Psoas muscle (tissue), 8 donors: Measurements from ENCODE around the gene CDNF. TPM values are rescaled to one million over a fixed set of nuclear protein-coding genes. Genes with fewer than 3 reads are reported as not detected.
A peak's percentile ranks its signal among the peaks of the same experiment; 100 is the strongest.

Experiments used
- ATAC-seq, 4 donors: fragments of 200-7000 bp; cut with Tn5 transposase; one replicate each; pipeline ENCODE4 v1.9.1; 2020; ENCODE audit warnings: moderate library complexity in 3 of 4, mild to moderate bottlenecking in 2 of 4
- DNase-seq, 2 donors: peaks; one replicate each; pipeline ENCODE4 v3.0.0-alpha.2; 2020
- H3K27ac ChIP-seq: fragments of 200-600 bp; one replicate; pipeline ENCODE4 v1.8.0; 2022
- H3K27me3 ChIP-seq, 3 donors: fragments of 200-600 bp in 1 of 3; one replicate each; pipeline versions ENCODE4 v1.6.1 to v1.8.0; 2013 to 2022; ENCODE audit warnings: low read length in 2 of 3, mild to moderate bottlenecking in 2 of 3, moderate library complexity in 1 of 3; ENCODE audit not compliant: insufficient read depth in 3 of 3
- H3K36me3 ChIP-seq, 2 donors: fragments of 200-600 bp in 1 of 2; one replicate each; pipeline versions ENCODE4 v1.6.1 to v1.8.0; 2013 to 2022; ENCODE audit warnings: low read depth in 1 of 2, mild to moderate bottlenecking in 1 of 2, moderate library complexity in 1 of 2; ENCODE audit not compliant: insufficient read depth in 1 of 2
- H3K4me1 ChIP-seq: fragments of 200-600 bp; one replicate; pipeline ENCODE4 v1.8.0; 2022
- H3K4me3 ChIP-seq: fragments of 200-600 bp; one replicate; pipeline ENCODE4 v1.8.0; 2022; ENCODE audit warnings: mild to moderate bottlenecking
- H3K9me3 ChIP-seq: fragments of 200-600 bp; one replicate; pipeline ENCODE4 v1.8.0; 2022
- WGBS, 3 donors: extraction: QIAGEN DNeasy Blood & Tissue Kit; methylation state at CpG; one replicate each; pipeline versions ENCODE4 v1.1.6 to v1.1.7; 2013; 5-methylcytosine and 5-hydroxymethylcytosine counted together
- intact Hi-C, 2 donors: fragments of 100-400 bp; cut with DNase I; formaldehyde crosslinking; loops; one replicate each; pipeline versions ENCODE4 v1.11.0 to v1.14.2; 2022
- polyA plus RNA-seq, 3 donors: library from polyadenylated mRNA; stranded (reverse); fragments of 200-250 nt; gene quantifications; one replicate each; pipeline ENCODE4 v1.2.3, GENCODE V29; 2013
- total RNA-seq, 4 donors: library from RNA; stranded (reverse); fragmentation: NEBNext Ultra II Directional in 2 of 4; extraction: Animal tissue kit (Norgen Biotek cat#: 25700) in 2 of 4; gene quantifications; one replicate each; pipeline versions ENCODE4 v1.2.1 to v1.2.4, GENCODE V29; 2021 to 2023
- TF ChIP-seq, protein P1 (sequence below): fragments of 200-600 bp; IDR thresholded peaks from one replicate; pipeline ENCODE4 v1.8.0; 2022; ENCODE audit warnings: antibody characterized with exemption
- donor health status: healthy with polysubstance abuse.
- donor health status: DM: no; HTN: no; CAD: no; lungs with moderate emphysema.
- donor health status: Bipolar disorder and iron deficiency.
- donor health status: healthy.
- donor health status: DM: yes; HTN: yes; CAD: no.
- donor health status: DM: no; HTN: no; CAD: no.
- donor health status: DM: no; HTN: no; CAD: no.
- donor health status: DM: yes; HTN: yes; CAD: no.

Gene CDNF
- total and polyA plus RNA-seq, 7 donors = 4.9 to 23.5 (median 17.4) TPM

DNA sequence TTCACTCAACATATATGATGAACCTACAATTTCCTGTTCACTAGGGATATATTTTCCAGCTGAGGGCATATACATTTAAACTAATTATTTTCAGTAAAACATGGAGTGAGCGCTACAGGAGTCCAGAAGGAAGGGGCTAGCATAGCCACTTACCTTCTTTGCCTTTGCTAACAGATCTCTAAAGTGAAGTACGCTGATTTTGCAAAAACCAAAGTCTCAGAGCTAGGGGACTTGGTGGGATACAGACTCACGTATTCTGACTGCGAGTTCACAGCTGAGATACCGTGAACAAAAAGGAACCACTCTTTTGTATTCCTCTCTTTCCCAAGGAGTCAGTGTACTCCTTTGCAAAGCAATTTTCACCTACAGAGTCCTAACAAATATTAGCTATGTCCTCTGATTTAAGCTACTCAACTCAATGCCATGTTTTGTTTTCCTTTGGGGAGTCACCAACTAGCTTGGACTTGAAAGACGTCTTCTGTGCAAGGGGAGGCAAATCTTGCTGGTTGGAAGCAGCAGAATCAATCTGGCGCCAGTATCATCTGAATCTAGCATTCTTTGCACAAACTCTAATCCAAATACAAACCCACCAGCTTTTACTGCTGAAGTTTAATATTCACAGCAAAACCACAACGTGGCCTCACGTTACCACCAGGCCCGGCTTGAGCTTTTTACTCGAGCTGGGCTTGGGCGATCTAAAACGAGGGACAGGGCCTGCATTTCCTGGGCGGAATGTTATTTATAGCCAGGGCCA is 657 bp downstream of the CDNF start:
- Histone ChIP-seq H3K27me3 (no peaks in the 10 kb centered on the region), H3K27ac (peak overlapping the region; percentile 97), H3K4me1 (peaks cover 18% of the 10 kb centered on the region), H3K36me3 (peaks cover 7 to 47% of the 10 kb centered on the region in 2 donors), H3K4me3 (peak overlapping the region; percentile 79), H3K9me3 (no peaks in the 10 kb centered on the region)
- TF ChIP-seq, protein P1, sequence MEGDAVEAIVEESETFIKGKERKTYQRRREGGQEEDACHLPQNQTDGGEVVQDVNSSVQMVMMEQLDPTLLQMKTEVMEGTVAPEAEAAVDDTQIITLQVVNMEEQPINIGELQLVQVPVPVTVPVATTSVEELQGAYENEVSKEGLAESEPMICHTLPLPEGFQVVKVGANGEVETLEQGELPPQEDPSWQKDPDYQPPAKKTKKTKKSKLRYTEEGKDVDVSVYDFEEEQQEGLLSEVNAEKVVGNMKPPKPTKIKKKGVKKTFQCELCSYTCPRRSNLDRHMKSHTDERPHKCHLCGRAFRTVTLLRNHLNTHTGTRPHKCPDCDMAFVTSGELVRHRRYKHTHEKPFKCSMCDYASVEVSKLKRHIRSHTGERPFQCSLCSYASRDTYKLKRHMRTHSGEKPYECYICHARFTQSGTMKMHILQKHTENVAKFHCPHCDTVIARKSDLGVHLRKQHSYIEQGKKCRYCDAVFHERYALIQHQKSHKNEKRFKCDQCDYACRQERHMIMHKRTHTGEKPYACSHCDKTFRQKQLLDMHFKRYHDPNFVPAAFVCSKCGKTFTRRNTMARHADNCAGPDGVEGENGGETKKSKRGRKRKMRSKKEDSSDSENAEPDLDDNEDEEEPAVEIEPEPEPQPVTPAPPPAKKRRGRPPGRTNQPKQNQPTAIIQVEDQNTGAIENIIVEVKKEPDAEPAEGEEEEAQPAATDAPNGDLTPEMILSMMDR = no peak
- peak in 1 of 4 donors; percentile 1 for ATAC-seq
- intact Hi-C loops = loop anchor here (1.0 to 10.0 kb wide), 4 partner anchors 41 to 330 kb away; partner anchors contain the start of genes NMT2 (in 2 of the 2) and SUV39H2 (in 1 of the 2)
- WGBS, 3 donors = 16 to 21% (median 17%) methylated on average over 14 of the region's 14 CpGs
- DNase-seq = no peak

DNA sequence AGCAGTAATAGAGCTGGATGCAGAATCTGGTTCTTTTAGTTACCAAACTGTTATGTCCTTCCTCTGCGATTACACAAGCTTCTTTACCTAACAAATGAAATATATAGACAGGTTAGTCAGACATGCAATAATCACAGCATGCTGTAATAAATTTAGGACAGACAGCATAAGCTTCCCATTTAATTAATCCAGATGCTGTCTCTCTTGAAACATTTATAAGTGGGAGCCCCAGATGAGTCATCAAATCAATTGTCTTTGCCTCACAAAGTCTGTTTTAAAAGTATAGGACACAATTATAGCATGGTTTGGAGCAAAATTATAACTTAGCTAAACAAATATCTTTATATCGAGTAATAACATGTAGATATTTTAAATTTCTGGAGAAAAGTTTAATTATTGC is 1.6 kb downstream of the CDNF start:
- intact Hi-C loops = loop anchor here (5.0 to 10.0 kb wide), 3 partner anchors 234 to 331 kb away; partner anchors contain the start of gene NMT2 (in 2 of the 2)
- Histone ChIP-seq H3K36me3 (peaks cover 4 to 44% of the 10 kb centered on the region in 2 donors), H3K27ac (peak overlapping the region; percentile 97), H3K4me3 (peak overlapping the region; percentile 79), H3K27me3 (no peaks in the 10 kb centered on the region), H3K4me1 (peaks cover 18% of the 10 kb centered on the region), H3K9me3 (no peaks in the 10 kb centered on the region)
- ATAC-seq (no peak), DNase-seq (no peak)
- WGBS, 3 donors = 97 to 100% (median 98%) methylated on average over 2 of the region's 2 CpGs
- TF ChIP-seq, protein P1 = no peak

DNA sequence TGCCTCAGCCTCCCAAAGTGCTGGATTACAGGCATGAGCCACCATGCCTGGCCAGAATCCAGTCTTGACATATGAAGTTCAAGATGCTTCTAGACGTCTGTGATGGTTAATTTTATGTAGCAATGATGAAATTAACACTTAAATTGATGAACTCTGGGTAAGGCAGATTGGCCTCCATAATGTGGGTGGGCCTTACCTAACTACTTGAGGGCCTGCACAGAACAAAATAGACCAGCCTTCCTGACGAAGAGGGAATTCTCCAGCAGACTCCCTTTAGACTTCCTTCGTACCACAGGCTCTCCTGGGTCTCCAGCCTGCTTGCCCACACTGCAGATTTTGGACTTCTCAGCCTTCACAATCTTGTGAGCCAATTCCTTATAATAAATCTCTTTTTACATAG is 4.7 kb downstream of the CDNF start:
- Histone ChIP-seq H3K36me3 (peaks cover 4 to 30% of the 10 kb centered on the region in 2 donors), H3K9me3 (no peaks in the 10 kb centered on the region), H3K4me3 (no peak overlapping the region), H3K27ac (no peak overlapping the region), H3K27me3 (no peaks in the 10 kb centered on the region), H3K4me1 (peaks cover 11% of the 10 kb centered on the region)
- intact Hi-C loops = loop anchor here in 1 of 2 donors (10.0 kb wide), 1 partner anchor 332 kb away; the partner anchor contains the start of gene NMT2
- WGBS, 3 donors = 69 to 77% (median 74%) methylated on average over 3 of the region's 3 CpGs
- DNase-seq = no peak
- no peak for ATAC-seq
- TF ChIP-seq, protein P1 = no peak

DNA sequence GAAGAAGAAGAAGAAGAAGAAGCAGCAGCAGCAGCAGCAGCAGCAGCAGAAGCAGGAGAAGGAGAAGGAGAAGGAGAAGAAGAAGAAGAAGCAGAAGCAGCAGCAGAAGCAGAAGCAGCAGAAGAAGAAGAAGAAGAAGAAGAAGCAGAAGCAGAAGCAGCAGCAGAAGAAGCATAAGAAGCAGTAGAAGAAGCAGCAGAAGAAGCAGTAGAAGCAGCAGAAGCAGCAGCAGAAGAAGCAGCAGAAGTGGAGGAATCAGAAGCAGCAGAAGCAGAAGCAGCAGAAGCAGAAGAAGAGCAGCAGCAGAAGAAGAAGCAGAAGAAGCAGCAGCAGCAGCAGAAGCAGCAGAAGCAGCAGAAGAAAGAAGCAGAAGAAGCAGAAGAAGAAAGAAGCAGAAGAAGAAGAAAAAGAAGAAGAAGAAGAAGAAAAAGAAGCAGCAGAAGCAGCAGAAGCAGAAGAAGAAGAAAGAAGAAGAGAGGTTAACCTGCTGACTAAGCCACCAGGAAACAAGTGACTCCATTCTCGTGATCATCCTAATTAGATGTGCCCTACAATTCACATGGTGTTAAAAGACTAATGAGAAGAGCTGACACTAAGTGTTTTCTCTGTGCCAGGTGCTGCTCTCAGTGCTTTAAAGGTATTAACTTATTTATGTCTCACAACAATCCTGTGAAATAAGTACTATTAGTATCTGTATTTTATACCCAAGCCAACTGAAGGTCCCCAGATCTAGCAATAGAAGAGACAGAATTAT is 11.6 kb downstream of the CDNF start:
- 48 to 63% (median 50%) methylated on average over 1 of the region's 1 CpG for whole genome bisulfite sequencing, 3 donors
- H3K27me3 ChIP-seq = no peaks in the 10 kb centered on the region
- intact Hi-C loops = loop anchor here in 1 of 2 donors (10.0 kb wide), 1 partner anchor 321 kb away; no protein-coding TSS in a partner anchor
- no peak overlapping the region for H3K27ac ChIP-seq
- DNase-seq (no peak), ATAC-seq (no peak)
- no peak overlapping the region for H3K4me3 ChIP-seq
- TF ChIP-seq, protein P1 = no peak
- no peaks in the 10 kb centered on the region for H3K4me1 ChIP-seq
- H3K36me3 ChIP-seq = peaks cover 0 to 38% of the 10 kb centered on the region in 2 donors
- H3K9me3 ChIP-seq = no peaks in the 10 kb centered on the region
